GM23338 (cell line): ENCODE results near the gene SASH1. TPM values are rescaled to one million over a fixed set of nuclear protein-coding genes. Genes with fewer than 3 reads are reported as not detected.

Experiments
- ATAC-seq: fragments of 200-7000 bp; cut with Tn5 transposase; 3 replicates; pipeline ENCODE4 v1.9.1; 2020
- DNase-seq: peaks from one replicate; pipeline ENCODE4 v3.0.0-alpha.2; 2015; ENCODE audit warnings: low spot score
- H2AFZ ChIP-seq: fragments of 200-600 bp; sonication (generic); 2 replicates; pipeline ENCODE4 v1.8.0; 2016; ENCODE audit warnings: antibody characterized with exemption, mild to moderate bottlenecking, moderate library complexity
- H3F3A ChIP-seq: fragments of 200-600 bp; sonication (generic); replicated peaks from 2 replicates; pipeline ENCODE4 v1.8.0; 2017; ENCODE audit warnings: antibody characterized with exemption, mixed run types, low read depth
- H3K27ac ChIP-seq: fragments of 200-600 bp; sonication (generic); 2 replicates; pipeline ENCODE4 v1.6.1; 2016; ENCODE audit warnings: low read depth
- H3K27me3 ChIP-seq: fragments of 200-600 bp; sonication (generic); 2 replicates; pipeline ENCODE4 v1.8.0; 2016; ENCODE audit warnings: mild to moderate bottlenecking, mixed run types, moderate library complexity; ENCODE audit not compliant: insufficient read depth
- H3K36me3 ChIP-seq: fragments of 200-600 bp; sonication (generic); 2 replicates; pipeline ENCODE4 v1.8.0; 2016; ENCODE audit warnings: mild to moderate bottlenecking; ENCODE audit not compliant: insufficient read depth
- H3K4me1 ChIP-seq: fragments of 200-600 bp; sonication (generic); 2 replicates; pipeline ENCODE4 v1.8.0; 2016; ENCODE audit warnings: mild to moderate bottlenecking, moderate library complexity; ENCODE audit not compliant: insufficient read depth
- H3K4me2 ChIP-seq: fragments of 200-600 bp; sonication (generic); 2 replicates; pipeline ENCODE4 v1.7.1; 2017; ENCODE audit warnings: mixed run types
- H3K4me3 ChIP-seq: fragments of 200-600 bp; sonication (generic); 2 replicates; pipeline ENCODE4 v1.6.1; 2016; ENCODE audit warnings: mixed run types
- H3K79me2 ChIP-seq: fragments of 200-600 bp; sonication (generic); replicated peaks from 2 replicates; pipeline ENCODE4 v1.8.0; 2017; ENCODE audit warnings: mild to moderate bottlenecking; ENCODE audit not compliant: insufficient read depth
- H3K9me2 ChIP-seq: fragments of 200-600 bp; sonication (generic); 2 replicates; pipeline ENCODE4 v1.8.0; 2017; ENCODE audit not compliant: insufficient read depth
- H4K20me1 ChIP-seq: fragments of 200-600 bp; sonication (generic); replicated peaks from 2 replicates; pipeline ENCODE4 v1.8.0; 2017; ENCODE audit warnings: mild to moderate bottlenecking; ENCODE audit not compliant: insufficient read depth
- H3K27ac Mint-ChIP-seq: 2 replicates; pipeline ENCODE4 v1.8.0; 2020; ENCODE audit warnings: inconsistent platforms, mild to moderate bottlenecking, moderate library complexity, mixed read lengths
- H3K27me3 Mint-ChIP-seq: 3 replicates; pipeline ENCODE4 v1.8.0; 2022; ENCODE audit warnings: low read depth, mild to moderate bottlenecking, moderate library complexity, mixed read lengths, inconsistent platforms; ENCODE audit not compliant: insufficient read depth, poor library complexity
- H3K36me3 Mint-ChIP-seq: 3 replicates; pipeline ENCODE4 v1.8.0; 2021; ENCODE audit warnings: low read depth, mild to moderate bottlenecking, inconsistent platforms, moderate library complexity, mixed read lengths
- H3K4me1 Mint-ChIP-seq: 3 replicates; pipeline ENCODE4 v1.8.0; 2020; ENCODE audit warnings: mild to moderate bottlenecking, inconsistent platforms, mixed read lengths
- H3K4me3 Mint-ChIP-seq: 3 replicates; pipeline ENCODE4 v1.8.0; 2021; ENCODE audit warnings: moderate library complexity, mild to moderate bottlenecking, inconsistent platforms, mixed read lengths
- H3K9me3 Mint-ChIP-seq: 3 replicates; pipeline ENCODE4 v1.8.0; 2020; ENCODE audit warnings: moderate library complexity, mild to moderate bottlenecking, inconsistent platforms, mixed read lengths
- CREB1 ChIP-seq: fragments of 250-450 bp; sonication (Bioruptor Pico); IDR thresholded peaks from 2 replicates; pipeline ENCODE4 v1.5.0; 2020; ENCODE audit warnings: low read depth, mild to moderate bottlenecking, moderate library complexity
- EZH2 ChIP-seq: fragments of 200-600 bp; sonication (generic); IDR thresholded peaks from one replicate; pipeline ENCODE4 v1.8.0; 2017; ENCODE audit warnings: antibody characterized with exemption, mild to moderate bottlenecking, low read depth; ENCODE audit not compliant: unreplicated experiment
- EZH2phosphoT487 ChIP-seq: fragments of 200-600 bp; sonication (generic); IDR thresholded peaks from one replicate; pipeline ENCODE4 v1.8.1; 2018; ENCODE audit warnings: antibody characterized with exemption; ENCODE audit not compliant: unreplicated experiment
- JUNB ChIP-seq: IDR thresholded peaks from one replicate; pipeline ENCODE4 v1.6.1; 2016; ENCODE audit warnings: antibody characterized with exemption; ENCODE audit not compliant: unreplicated experiment
- NANOG ChIP-seq: IDR thresholded peaks from 2 replicates; pipeline ENCODE4 v1.6.1; 2016; ENCODE audit warnings: antibody characterized with exemption, borderline replicate concordance
- REST ChIP-seq: IDR thresholded peaks from one replicate; pipeline ENCODE4 v1.6.1; 2018; ENCODE audit warnings: antibody characterized with exemption; ENCODE audit not compliant: unreplicated experiment
- STAT1 ChIP-seq: IDR thresholded peaks from one replicate; pipeline ENCODE4 v1.6.1; 2016; ENCODE audit warnings: antibody characterized with exemption; ENCODE audit not compliant: unreplicated experiment
- ZNF114 ChIP-seq: fragments of 250-450 bp; sonication (Bioruptor Pico); IDR thresholded peaks from 2 replicates; pipeline ENCODE4 v1.5.0; 2020; ENCODE audit warnings: mild to moderate bottlenecking, moderate library complexity
- polyA plus RNA-seq: library from polyadenylated mRNA; unstranded; fragments of >200 nt; fragmentation: Nextera tagmentation; extraction: Ambion mirVana; gene quantifications from 2 replicates; pipeline ENCODE4 v1.2.1, GENCODE V29; 2016
- total RNA-seq: library from RNA; depleted of rRNA; stranded (reverse); fragments of >200 nt; shearing (Covaris generic); gene quantifications from 2 replicates; pipeline ENCODE4 v1.2.3, GENCODE V29; 2014
- TF ChIP-seq, protein P1 (sequence below), 2 experiments: fragments of 200-600 bp in 1 of 2; sonication (generic) in 1 of 2; conservative IDR thresholded peaks; 2 replicates each; pipeline versions ENCODE4 v1.5.1 to v1.6.1; 2016 to 2017; ENCODE audit warnings: antibody characterized with exemption in 2 of 2, low read depth in 2 of 2, mild to moderate bottlenecking in 2 of 2, moderate library complexity in 1 of 2
- TF ChIP-seq, protein P2 (sequence below): IDR thresholded peaks from 2 replicates; pipeline ENCODE4 v1.6.1; 2016; ENCODE audit warnings: antibody characterized with exemption

Gene SASH1
- total and polyA plus RNA-seq, 2 experiments from 2014 or later = 8.2 to 30.2 TPM

DNA sequence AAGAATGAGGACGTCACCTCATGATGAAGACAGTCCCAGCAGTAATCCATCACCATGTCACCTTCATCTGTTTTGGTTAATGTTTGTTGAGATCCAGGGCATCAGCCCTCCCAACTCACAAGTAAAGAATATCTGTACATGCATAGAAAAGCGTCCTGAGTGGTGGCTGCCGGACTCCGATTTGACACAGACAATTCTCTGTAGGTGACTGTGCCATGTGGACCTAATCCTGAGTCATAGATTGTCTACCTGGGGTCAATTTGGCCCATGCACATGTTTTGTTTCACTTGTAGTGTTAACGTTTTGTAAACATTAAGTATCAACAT is 235.8 kb downstream of the SASH1 start:
- Histone ChIP-seq H3K36me3 (0 out of 2 replicates have a peak, but pooled peaks cover 5% of the 10 kb centered on the region), H2AFZ (peak overlapping the region; percentile 68; the same call in 1 of the 2 replicates), H3K4me1 (peaks cover 15% of the 10 kb centered on the region), H3F3A (no peaks in the 10 kb centered on the region), H3K27me3 (no peaks in the 10 kb centered on the region), H4K20me1 (no peaks in the 10 kb centered on the region), H3K79me2 (no peaks in the 10 kb centered on the region), H3K9me2 (no peaks in the 10 kb centered on the region), H3K4me2 (peak overlapping the region; percentile 16; the same call in 1 of the 2 replicates), H3K27ac (no peak overlapping the region), H3K4me3 (no peak overlapping the region)
- Mint-ChIP-seq H3K4me1 (peaks cover 27% of the 10 kb centered on the region), H3K36me3 (peaks cover 20% of the 10 kb centered on the region), H3K27me3 (peaks cover 1% of the 10 kb centered on the region), H3K27ac (no peak overlapping the region), H3K9me3 (peaks cover 16% of the 10 kb centered on the region), H3K4me3 (no peak overlapping the region)
- TF ChIP-seq CREB1 (CRISPR knock-in tag) = no peak
- TF ChIP-seq EZH2phosphoT487 = no peak
- TF ChIP-seq, protein P1, sequence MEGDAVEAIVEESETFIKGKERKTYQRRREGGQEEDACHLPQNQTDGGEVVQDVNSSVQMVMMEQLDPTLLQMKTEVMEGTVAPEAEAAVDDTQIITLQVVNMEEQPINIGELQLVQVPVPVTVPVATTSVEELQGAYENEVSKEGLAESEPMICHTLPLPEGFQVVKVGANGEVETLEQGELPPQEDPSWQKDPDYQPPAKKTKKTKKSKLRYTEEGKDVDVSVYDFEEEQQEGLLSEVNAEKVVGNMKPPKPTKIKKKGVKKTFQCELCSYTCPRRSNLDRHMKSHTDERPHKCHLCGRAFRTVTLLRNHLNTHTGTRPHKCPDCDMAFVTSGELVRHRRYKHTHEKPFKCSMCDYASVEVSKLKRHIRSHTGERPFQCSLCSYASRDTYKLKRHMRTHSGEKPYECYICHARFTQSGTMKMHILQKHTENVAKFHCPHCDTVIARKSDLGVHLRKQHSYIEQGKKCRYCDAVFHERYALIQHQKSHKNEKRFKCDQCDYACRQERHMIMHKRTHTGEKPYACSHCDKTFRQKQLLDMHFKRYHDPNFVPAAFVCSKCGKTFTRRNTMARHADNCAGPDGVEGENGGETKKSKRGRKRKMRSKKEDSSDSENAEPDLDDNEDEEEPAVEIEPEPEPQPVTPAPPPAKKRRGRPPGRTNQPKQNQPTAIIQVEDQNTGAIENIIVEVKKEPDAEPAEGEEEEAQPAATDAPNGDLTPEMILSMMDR (conservative IDR thresholded peaks at IDR 0.05; ENCODE audit: low read depth in 2 of 2) = no peak
- no peak for TF ChIP-seq STAT1
- TF ChIP-seq, protein P2, sequence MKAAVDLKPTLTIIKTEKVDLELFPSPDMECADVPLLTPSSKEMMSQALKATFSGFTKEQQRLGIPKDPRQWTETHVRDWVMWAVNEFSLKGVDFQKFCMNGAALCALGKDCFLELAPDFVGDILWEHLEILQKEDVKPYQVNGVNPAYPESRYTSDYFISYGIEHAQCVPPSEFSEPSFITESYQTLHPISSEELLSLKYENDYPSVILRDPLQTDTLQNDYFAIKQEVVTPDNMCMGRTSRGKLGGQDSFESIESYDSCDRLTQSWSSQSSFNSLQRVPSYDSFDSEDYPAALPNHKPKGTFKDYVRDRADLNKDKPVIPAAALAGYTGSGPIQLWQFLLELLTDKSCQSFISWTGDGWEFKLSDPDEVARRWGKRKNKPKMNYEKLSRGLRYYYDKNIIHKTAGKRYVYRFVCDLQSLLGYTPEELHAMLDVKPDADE = no peak
- TF ChIP-seq NANOG = no peak
- no peak for TF ChIP-seq REST
- no peak for TF ChIP-seq JUNB
- ATAC-seq (peak; percentile 12; the same call in 1 of the 3 replicates), DNase-seq (no peak)

DNA sequence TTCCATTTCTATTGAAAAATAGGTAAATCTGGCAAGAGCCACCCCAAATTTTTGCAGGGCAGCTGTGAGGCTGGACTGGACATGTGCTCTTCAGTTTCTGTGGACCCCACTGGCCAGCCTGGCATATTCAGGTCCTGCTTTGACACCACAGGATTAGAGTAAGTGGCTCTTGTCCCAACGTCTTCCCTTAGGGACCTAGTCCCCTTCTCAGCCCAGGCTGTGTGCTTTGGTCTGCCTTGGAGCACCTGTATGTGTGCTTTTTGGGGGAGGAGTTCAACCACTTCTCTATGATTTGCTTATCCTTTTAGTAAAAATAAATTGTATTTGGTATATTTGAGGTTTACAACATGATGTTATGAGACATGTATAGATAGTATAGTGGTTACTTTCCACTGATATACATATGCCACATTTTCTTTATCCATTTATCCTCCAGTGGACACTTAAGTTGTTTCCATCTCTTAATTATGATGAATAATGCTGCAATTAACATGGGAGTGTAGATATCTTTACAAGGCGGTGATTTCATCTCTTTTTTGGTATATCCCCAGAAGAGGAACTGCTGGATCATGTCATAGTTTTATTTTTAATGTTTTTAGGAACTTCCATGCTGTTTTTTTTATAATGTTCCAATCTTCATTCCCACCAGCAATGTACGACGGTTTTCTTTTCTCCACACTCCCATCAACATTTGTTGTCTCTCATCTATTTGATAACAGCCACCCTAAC is 236.4 kb downstream of the SASH1 start:
- H3K9me2 ChIP-seq = no peaks in the 10 kb centered on the region
- Mint-ChIP-seq H3K9me3 (peaks cover 21% of the 10 kb centered on the region), H3K4me3 (no peak overlapping the region), H3K27me3 (peaks cover 1% of the 10 kb centered on the region), H3K27ac (no peak overlapping the region), H3K4me1 (peaks cover 25% of the 10 kb centered on the region), H3K36me3 (peaks cover 26% of the 10 kb centered on the region)
- no peaks in the 10 kb centered on the region for H4K20me1 ChIP-seq
- H3K4me2 ChIP-seq = peak overlapping the region; percentile 16; the same call in 1 of the 2 replicates
- no peaks in the 10 kb centered on the region for H3K27me3 ChIP-seq
- H3K36me3 ChIP-seq = 0 out of 2 replicates have a peak, but pooled peaks cover 7% of the 10 kb centered on the region
- no peaks in the 10 kb centered on the region for H3F3A ChIP-seq
- DNase-seq = no peak
- ATAC-seq = peak; percentile 61
- peaks cover 14% of the 10 kb centered on the region for H3K4me1 ChIP-seq
- peak overlapping the region; percentile 68; the same call in 1 of the 2 replicates for H2AFZ ChIP-seq
- H3K4me3 ChIP-seq = no peak overlapping the region
- H3K27ac ChIP-seq = no peak overlapping the region
- H3K79me2 ChIP-seq = no peaks in the 10 kb centered on the region
- TF ChIP-seq CREB1 (CRISPR knock-in tag) (no peak), NANOG (no peak), JUNB (no peak), EZH2 (no peak), REST (no peak), EZH2phosphoT487 (no peak), ZNF114 (no peak)
- TF ChIP-seq, protein P1 (conservative IDR thresholded peaks at IDR 0.05; ENCODE audit: low read depth in 2 of 2) = no peak
